ENCODE results near the gene SLC29A4.

DNA sequence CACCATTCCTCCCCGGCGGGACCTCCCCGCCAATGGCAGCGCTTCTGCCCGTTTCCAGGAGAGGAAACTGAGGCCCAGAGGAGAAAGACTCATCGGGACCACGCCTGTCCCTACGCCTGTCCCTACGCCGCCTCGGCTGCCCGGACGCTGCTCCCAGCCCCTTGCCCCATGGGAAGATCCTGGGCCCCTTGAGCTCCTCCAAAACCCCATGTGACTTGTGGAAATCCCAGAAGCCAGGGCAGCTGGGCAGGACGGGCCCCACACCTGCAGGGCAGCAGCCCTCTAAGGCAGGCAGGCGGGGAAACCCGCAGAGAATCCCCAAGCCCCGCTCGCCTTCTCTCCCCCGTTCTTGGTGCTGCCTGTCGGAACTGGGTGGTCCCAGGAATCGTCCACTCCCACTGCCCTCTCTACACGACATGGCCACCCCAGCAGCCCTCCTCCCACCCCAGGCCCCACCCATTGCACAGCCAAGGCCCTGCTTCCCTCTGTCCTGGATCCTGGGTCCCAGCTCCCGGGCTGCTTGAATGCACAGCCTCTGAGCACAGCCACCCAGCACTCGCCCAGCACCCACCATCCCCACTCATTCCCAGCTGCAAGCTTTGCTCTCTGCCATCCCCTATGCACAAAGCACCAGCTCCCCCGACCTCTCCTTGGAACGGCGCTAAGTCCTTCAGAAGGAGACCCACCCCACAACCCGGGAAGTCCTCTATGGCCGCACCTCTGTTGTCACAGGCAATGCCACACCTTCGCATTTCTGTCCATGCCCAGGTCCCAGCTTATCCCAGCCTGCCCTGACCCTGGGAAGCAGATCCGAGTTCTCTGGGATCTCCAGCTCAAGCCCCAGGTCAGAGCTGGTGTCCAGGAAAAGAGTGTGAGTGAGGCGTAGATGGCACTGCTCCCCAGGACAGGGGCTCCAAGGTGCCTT is 50.6 kb downstream of the SLC29A4 start:
- TF ChIP-seq, protein P1, sequence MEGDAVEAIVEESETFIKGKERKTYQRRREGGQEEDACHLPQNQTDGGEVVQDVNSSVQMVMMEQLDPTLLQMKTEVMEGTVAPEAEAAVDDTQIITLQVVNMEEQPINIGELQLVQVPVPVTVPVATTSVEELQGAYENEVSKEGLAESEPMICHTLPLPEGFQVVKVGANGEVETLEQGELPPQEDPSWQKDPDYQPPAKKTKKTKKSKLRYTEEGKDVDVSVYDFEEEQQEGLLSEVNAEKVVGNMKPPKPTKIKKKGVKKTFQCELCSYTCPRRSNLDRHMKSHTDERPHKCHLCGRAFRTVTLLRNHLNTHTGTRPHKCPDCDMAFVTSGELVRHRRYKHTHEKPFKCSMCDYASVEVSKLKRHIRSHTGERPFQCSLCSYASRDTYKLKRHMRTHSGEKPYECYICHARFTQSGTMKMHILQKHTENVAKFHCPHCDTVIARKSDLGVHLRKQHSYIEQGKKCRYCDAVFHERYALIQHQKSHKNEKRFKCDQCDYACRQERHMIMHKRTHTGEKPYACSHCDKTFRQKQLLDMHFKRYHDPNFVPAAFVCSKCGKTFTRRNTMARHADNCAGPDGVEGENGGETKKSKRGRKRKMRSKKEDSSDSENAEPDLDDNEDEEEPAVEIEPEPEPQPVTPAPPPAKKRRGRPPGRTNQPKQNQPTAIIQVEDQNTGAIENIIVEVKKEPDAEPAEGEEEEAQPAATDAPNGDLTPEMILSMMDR (IDR thresholded peaks at IDR 0.05) = no peak
- no peak for TF ChIP-seq POLR2AphosphoS5 (IDR thresholded peaks at IDR 0.05; ENCODE audit: insufficient read depth in 1 of 2, low read depth in 1 of 2)
